GM19240 (cell line): ENCODE measurements around the gene CAMK2N1.

ENCODE experiments used
- DNase-seq: peaks from one replicate; pipeline ENCODE4 v3.0.0; 2011; ENCODE audit warnings: low spot score; ENCODE audit not compliant: insufficient read length

Gene CAMK2N1

DNA sequence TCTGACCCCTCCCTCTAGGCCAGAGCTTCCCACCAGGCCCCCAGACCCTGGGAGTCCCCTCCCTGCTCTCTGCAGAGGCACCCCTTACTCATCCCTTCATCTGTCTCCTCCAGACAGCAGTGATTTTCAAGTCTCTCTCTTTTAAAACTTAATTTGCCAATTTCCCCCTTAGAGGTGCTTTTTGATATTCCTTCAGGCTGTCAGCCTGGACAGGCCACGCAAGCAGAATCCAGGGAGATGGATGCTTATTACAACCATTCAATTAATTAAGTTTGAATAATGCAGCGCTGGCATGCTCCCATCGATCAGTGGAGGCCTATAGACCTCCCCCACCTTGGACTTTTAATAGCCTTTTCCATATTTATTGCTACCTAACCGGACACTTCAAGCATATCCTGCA lies 6.2 kb downstream of the CAMK2N1 start:
- no peak for DNase-seq

DNA sequence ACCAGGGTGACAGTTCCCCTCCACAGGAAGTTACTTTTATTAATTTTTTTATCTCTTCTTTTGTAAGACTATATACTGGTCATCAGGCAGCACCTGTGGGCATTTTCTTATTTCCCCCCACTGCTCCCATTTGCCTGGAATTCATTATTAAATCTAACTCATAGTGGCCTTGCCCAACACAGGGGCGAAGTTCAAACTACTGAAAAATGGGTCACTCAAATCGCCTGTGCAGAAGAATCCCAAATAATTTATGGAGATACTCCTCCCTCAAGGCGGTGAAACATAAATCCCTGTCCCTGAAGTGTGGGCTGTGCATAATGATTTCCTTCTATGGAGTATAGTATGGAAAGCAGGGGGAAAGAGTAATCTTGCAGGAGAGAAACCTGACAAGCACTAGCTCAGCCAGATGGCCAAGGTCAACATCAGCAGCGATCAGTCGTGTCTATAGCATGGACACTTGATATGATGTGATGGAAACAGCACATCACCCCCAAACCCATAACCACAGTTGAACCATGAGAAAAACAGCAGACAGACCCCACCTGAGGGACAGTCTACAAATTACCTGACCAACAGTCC lies 7.9 kb downstream of the CAMK2N1 start:
- DNase-seq: no peak

DNA sequence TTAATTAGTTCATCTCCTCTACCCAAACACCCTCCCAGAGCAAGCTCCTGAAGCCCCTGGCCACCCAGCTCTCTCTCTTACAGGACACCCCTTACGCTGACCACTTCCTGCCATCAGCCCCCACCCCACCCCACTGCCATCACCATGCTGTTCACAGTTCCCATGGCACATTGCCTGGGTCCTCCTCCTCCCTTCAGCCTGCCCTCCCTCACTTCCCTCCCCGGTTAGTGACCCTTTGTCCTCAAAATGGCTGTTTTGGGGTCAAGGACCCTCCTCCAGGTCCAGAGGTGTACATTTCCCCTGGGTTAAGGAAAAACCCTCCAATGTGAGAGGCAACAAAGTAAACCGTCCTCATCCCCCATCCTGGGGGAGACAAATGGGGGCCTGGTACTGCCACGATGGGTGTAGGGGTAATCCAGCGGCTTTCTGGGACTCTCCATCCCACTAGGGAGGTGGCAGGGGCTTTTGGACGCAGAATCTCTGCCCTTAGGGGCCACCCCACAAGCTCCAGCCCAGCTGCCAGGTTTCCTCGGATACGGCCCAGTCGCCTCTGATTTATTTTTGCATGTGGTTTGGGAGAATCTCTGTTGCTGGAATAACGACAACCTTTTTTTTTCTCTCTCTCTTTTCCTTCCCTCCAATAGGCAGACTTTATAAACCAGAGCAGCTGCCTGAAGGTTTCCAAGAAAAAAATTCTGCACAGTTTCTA lies 8.5 kb downstream of the CAMK2N1 start:
- no peak for DNase-seq

DNA sequence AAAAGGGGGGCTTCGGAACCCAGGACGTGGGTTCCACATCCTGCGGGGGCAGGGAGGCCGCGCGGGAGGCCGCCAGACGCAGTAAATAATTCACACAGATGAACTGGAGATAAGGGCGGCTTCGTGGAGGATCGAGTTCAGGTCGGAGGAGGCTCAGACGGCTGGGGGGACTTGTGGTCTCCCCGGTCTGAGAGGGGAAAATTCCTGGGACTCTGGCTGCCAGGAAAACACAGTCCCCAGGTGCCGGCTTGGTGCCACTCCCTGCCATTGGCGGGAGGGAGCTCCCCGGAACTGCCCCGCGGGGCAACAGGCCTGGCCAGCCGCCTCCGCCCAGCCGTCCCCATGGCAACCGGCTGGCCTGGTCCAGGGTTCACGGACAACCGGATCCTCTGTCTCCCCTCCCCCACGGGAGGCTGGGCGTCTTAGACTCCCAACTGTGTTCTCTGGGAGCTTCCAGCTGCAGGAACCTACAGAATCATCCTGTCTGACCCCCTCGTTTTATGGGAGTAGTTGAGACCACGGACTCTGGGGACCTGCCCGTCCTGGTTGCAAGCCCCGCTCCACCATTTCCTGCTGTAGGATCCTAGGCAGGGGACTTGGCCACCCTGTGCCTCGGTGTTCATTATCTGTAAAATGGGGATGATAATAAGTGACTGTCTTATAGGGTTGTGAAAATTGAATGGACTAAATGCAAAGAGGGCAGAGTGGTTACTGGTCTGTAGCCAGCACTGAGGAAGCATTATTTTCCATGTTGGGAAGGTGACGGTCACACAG lies 9.6 kb downstream of the CAMK2N1 start:
- no peak for DNase-seq

DNA sequence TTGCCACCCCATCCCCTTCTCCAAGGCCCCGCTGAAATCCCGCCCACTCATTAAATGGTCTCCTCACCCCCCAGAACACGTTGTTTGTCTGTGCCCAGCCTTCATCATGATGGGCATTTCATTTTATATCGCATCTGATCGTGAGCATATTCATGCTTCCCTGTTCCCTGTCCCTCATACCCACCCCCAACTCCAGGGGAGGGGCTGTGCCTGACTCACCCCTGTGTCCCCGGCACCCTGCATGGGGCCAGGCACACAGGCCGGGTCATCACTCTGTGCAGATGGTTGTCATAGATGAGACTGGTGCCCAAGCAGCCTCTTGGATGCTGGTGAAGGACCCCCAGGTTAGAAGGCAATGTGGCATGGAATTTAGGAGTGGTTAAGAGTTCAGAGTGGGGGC lies 11.0 kb downstream of the CAMK2N1 start:
- no peak for DNase-seq

DNA sequence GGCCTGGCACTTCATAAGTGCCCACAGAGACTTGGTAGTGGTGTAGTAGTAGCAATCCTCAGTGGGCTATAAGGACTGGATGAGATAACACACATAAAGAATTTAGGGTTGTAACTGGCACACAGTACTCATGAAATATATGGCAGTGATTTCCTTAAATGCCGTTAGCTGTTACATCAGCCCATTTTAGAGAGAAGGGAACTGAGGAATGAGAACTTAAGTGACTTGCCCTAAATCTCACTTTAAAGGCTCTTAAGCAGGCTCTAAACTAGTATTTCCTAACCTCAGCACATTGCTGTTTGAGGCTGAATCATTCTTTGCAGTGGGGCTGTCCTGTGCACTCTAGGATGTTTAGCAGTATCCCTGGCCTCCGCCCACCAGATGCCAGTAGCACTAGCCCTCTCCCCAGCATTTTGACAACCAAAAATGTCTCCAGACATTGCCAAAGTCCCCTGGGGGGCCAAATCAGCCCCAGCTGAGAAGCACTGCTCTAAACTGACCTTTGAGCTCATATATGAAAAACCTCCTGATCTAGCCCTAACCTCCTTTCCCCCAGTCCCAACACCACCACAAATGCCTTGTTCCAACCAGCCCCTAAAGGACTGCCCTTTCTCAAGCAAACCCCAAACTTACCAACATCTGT lies 11.6 kb downstream of the CAMK2N1 start:
- DNase-seq: no peak

DNA sequence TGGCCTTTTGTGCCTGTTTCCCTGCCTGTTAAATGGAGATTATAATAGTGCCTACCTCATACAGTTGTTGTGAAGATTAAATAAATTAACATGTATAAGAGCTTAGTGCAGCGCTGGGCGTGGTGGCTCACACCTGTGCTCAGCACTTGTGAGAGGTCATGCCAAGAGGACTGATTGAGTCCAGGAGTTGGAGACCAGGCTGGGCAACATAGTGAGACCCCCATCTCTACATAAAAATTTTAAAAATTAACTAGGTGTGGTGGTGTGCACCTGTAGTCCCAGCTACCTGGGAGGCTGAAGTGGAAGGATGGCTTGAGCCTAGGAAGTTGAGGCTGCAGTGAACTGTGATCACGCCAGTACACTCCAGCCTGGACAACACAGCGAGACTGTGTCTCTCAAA lies 12.1 kb downstream of the CAMK2N1 start:
- no peak for DNase-seq

DNA sequence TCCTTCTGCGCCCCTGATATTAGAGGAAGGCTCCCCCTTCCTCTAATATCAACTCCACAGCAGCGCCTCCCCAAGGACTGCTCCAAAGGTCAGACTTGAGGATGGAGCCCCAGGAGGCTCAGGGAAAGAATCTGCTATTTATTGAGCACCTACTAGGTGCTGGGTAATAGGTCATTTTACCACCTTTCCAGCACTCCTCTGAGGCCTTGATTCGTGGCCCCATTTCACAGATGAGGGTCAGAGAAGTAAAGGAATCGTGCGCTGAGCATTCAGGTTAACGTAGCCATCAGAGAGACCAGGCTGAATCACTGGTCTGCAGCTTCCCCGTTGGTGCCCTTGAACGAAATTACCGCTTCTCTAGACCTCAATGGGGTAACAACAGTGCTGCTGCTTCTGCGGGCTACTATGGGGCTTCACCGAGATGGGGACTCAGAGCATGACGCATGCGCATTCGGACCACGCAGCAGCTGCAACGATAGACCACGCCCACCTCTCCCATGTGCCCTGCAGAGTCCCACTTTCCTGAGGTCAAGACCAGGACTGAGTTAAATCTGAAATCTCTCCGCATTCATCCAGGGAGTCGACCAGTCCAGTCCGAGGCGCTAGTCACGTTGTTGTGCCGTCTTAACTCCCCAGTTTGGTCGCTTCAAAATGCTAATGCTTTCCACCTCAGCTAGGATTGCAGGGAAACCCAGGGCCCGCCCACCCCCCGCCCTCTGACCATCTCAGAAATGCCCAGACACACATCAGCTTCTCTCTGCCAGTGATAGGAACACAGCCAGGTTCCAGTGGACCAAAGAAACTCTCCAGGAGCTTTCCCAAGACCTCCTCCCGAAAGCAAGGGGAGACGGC lies 12.9 kb downstream of the CAMK2N1 start:
- DNase-seq: no peak

DNA sequence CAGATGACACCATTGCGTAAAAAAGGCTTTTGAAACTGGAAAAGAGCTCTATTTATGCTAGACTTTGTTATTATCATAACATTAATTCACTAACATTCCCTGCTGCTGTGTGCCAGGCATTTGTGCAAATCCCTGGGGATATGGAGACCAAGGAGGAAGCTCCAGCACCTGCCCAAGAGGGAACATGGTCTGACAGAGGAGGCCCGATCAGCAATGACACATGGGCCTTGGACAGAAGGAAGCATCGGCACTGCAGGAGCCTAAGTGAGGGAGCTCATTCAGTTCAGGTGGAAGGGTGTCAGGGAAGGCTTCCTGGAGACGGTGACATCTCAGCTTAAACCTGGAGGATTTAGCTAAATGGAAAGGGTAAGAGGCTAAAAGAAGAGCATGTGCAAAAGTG lies 13.9 kb downstream of the CAMK2N1 start:
- no peak for DNase-seq

DNA sequence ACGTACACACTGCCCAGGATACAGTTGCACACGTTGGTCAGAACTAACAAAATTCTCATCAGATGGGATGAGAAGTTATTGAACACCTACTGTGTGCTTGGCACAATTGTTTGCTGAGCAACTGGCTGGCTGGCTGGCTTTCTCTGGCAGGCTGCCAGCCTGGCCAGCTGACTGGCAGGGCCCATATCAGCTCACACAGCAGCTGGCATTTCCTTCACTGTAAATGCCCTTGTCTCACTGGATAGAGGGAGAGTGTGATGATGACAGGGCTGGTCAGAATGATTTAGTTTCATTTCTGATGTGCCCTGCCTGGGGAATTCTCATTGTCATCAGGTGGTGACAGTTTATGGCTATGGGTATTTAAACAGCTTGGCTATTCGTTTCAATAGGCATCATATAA lies 15.8 kb downstream of the CAMK2N1 start:
- DNase-seq: no peak

DNA sequence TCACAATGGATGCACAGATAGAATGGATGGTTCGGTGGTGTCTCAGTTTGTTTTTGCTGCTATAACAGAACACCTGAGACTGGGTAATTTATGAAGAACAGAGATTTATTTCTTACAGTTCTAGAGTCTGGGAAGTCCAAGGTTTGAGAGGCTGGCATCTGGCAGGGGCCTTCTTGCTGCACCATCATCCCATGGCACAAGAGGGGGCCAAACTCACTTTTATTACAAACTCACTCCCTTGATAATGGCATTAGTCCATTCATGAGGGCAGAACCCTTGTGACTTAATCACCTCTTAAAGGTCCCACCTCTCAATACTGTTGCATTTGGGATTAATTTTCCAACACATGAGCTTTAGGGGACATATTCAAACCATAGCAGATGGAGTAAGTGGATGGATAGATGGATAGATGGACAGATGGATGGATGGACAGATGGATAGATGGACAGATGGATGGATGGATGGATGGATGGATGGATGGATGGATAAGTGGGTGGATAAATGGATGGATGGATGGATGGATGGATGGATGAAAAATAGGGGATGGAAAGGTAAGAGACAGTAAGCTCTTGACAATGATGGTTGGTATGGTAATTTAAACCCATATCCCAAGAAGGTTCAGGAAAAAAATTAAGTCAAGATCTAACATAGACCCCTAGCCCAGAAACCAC lies 16.5 kb downstream of the CAMK2N1 start:
- no peak for DNase-seq

DNA sequence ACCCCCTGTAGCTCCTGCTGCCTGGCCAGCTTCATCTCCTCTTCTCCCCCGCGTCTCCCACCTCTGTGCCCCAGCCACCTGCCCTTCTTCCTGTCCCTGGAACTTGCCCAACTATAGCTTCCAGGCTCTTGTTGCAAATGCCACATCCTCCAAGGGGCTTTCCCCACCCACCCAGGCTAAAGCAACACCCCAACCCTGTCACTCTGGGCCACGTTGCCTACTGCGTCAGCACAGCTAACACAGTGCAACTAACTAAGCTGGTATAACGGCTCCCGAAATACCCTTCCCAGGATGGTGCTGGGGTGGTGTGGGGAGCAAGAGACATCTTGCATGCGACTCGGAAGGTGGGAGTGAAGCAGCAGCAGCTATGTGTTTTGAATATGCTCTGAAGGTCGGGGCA lies 19.7 kb downstream of the CAMK2N1 start:
- DNase-seq: no peak

DNA sequence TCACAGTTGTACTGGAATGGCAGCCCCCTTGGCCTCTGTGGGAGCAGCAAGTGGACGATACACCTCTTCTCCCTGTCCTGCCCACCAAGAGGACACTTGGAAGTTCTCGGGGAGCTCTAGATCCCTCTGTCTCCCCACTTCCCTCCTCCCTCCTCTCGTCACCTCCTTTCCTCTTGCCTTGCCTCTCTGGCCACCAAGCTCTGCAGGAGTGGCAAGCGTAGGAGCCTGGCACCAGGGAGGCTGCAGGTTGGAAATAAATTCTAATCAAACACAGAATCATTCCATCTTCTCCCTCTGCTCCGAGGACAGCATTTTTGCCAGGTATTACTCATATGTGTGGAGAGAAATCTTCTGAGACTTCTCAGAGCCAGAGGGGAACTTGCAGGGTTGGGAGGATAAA lies 20.8 kb downstream of the CAMK2N1 start:
- DNase-seq: no peak

DNA sequence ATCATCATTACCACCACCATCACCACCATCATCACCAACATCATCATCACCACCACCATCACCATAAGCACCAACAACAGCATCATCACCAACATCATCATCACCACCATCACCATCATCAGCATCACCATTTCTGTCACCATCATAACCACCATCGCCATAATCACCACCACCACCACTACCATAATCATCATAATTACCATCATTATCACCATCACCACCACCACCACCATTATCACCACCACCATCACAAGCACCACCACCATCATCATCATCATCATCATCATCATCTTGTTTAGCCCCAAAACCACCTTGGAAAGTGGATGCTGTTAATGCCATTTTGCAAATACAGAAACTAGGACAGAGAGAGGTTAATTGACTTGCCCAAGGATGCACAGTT lies 22.5 kb downstream of the CAMK2N1 start:
- no peak for DNase-seq

DNA sequence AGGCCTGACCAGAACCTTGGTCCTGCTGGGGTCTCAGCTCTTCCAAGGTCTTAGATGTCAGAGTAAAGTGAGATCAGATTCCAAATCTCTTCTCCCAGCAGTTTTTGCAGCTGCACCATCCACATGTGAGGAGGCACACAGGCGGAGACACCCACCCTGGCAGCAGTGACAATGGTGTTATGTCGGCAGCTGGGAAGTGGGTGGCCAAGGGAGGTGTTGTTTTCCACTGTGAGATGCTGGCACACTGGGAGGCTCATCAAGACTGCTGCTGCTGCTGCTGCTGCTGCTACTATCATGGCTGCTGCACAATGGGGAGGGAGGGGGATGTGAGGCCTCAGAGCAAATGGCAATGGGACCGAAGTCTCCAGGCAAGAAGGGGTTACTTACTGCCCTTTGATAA lies 23.6 kb downstream of the CAMK2N1 start:
- no peak for DNase-seq

DNA sequence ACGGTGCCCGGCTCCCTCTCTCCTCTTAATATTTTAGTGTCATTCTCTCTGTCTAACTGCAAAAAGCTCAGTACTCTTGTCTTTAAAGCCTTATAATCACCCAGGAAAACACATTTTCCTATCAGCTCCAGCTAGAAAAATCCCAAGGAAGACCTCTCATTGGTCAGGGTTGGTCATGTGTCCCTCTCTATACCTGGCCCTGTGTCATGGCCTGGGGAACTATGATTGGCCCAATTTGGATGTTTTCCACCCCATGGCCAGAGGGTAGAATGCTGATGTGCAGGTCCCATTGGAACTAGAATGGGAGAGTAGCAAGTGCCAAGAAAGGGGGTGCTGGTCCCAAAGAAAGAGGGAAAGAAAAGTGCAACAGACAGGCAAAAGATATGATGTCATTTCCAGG lies 27.3 kb downstream of the CAMK2N1 start:
- no peak for DNase-seq

DNA sequence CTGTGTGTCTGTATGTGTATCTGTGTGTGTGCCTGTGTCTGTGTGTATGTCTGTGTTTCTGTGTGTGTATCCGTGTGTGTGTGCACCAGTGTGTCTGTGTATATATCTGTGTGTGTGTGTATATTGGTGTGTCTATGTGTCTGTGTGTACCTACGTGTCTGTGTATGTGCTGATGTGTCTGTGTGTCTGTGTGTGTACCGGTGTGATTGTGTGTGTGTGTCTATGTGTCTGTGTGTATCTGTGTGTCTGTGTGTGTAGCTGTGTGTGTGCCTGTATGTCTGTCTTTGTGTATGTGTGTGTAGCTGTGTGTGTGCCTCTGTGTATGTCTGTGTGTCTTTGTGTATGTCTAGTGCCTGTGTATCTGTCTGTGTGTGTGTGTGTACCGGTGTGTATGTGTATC lies 32.0 kb downstream of the CAMK2N1 start:
- DNase-seq: no peak

DNA sequence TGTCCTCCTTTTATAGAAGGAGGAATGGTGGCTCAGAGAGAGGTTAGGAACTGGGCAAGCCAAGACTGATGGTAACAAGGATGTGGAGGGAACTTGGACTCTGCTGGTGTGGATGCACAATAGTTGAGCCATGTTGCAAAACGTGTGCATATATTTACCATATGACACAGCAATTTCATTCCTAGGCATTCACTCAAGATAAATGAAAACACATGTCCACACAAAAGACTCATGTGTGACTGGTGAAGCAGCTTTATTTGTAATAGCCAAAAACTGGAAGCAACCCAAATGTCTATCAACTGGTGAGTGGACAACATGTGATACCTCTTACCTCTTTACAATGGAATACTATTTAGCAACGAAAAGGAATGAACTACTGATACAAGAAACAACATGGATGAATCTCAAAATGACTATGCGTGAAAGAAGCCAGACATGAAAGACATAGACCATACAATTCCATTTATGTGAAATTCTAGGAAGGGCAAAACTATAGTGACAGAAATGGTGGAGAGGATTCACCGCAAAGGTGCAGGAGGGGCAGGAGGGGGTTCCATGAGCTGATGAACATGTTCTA lies 36.2 kb downstream of the CAMK2N1 start:
- no peak for DNase-seq

DNA sequence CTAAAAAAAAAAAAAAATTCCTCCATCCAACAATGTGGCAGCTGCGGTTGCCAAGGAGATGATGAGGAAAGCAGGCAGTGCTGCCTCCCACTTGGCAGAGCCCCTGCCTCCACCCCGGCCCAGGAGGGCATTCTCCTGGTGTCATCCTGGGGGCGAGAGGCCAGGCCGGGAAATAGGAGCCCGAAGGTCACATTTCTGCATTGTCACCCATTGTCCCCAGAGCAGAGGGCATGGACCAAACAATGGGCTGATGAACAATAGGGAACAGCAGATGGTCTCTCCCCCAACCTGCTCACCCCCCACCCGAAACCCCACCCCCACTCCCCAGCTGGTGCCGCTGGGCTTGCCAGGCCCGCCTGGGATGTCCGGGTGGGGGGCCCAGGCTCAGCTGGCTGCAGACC lies 37.3 kb downstream of the CAMK2N1 start:
- no peak for DNase-seq

DNA sequence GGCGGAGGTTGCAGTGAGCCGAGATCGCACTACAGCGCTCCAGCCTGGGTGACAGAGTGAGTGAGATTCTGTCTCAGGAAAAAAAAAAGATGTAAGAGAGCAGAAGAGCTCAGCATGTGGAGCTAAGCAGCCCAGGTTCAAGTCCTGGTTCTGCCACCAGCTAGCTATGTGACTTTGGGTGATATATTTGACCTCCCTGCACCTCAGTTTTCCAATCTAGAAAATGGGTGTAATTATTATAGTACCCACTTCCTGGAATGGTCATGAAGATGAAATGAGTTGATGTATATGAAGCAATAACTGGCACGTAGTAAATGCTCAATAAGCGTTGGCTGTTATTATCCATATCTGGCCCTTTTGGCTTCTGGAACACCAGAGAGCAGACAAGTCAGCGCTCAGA lies 38.2 kb downstream of the CAMK2N1 start:
- DNase-seq: no peak
